Frontal cortex (tissue), 4 donors: Measurements from ENCODE around the gene CBLN3. TPM values are rescaled to one million over a fixed set of nuclear protein-coding genes. Genes with fewer than 3 reads are reported as not detected.

ENCODE experiments used
- DNase-seq, 2 donors: peaks; one replicate each; pipeline ENCODE4 v3.0.0; 2012; ENCODE audit warnings: low spot score in 2 of 2
- FAIRE-seq: peaks from 2 replicates; lab custom pipeline; 2012; peaks lifted over from hg19 to GRCh38; lab: Jason Lieb, UNC
- total RNA-seq: library from RNA; depleted of rRNA; stranded (reverse); fragments of >200 nt; gene quantifications from one replicate; pipeline ENCODE4 v1.2.3, GENCODE V29; 2014
- donor health status: control.
- donor health status: control.
- donor health status: control.

The CBLN3 gene
- total RNA-seq, 1 donor from 2014 or later = not detected

DNA sequence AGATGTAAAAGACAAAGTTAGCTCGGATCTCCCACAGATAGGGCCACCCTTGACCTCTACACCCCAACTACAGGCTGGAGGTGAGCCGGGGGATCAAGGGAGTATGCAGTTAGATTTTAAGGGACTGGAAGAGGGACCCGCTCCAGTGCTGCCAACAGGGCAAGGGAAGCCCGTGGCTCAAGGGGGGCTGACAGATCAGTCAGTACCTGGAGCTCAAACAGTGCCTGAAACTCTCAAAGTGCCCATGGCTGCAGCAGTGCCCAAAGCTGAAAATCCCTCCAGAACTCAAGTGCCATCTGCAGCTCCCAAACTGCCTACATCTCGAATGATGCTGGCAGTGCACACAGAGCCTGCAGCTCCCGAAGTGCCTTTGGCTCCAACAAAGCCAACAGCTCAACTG is 20.3 kb downstream of the CBLN3 start:
- FAIRE-seq (no peak), DNase-seq (no peak)

DNA sequence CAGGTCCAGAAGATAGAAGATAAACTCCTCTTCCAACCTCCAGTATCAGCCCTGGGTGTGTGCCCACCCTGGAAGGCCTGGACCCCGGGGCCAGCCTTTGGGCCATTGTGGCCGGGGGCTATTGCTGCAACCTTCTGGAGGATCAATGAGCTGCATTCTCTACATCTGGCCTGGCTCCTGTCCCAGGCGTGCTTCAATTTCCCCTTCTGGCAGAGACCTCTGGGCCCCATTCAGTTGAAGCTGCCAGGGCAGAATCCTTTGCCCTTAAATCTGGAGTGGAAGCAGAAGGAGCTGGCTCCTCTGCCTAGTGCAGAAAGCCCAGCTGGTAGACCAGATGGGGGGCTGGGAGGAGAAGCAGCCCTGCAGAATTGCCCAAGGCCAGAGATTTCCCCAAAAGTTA is 20.7 kb downstream of the CBLN3 start:
- no peak for DNase-seq

DNA sequence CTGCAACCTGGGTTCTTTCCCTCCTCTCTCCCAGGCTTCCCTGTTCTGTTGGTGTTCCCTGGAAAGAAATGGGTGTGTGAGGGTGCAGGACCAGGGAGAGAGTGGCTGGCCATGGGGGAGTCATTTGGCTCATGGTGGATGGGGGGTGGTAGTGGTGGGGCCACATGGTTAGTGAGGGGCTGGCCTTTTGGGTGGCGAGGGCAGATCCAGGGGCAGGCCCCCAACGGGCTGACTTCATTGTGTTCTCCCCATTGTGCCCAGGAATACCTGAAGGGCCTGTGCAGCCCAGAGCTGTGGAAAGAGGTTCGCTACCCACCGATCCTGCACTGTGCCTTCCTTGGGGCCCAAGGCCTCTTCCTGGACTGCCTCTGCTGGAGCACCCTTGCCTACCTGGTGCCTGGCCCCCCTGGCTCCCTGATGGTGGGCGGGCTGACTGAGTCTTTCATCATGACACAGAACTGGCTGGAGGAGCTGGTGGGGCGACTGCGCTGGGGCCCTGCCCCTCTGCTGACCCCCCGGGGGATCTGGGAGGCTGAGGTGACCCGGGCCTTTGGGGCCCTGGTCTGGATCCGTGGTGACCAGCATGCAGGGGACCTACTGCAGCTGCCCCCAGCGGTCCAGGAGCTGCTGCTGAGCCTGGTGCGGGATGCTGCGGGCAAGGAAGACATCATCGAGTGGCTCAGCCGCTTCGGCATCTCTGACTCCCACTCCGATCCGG is 21.7 kb downstream of the CBLN3 start:
- DNase-seq (no peak), FAIRE-seq (no peak)

More for the DNA sequence above, 20.7 kb downstream of the CBLN3 start:
- FAIRE-seq = no peak

DNA sequence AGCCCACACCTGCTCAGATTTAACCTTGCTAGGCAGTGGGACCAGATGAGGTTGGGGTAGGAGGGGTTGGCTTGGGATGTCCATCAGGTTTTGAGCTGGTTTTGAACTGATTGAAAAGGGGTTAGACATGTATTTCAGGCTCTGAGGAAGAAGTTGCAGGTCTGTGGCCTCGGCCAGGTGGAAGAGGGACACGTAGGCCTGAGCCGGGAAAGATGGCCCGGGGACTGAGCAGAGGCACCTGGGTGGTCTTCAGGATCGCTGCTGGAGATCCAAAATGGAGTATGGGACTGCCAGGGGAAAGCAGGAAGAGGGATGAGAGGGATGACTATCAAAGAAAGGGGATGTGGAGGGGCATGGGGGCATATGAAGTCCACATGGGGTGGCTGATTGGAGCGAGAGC is 23.1 kb downstream of the CBLN3 start:
- no peak for FAIRE-seq
- no peak for DNase-seq

DNA sequence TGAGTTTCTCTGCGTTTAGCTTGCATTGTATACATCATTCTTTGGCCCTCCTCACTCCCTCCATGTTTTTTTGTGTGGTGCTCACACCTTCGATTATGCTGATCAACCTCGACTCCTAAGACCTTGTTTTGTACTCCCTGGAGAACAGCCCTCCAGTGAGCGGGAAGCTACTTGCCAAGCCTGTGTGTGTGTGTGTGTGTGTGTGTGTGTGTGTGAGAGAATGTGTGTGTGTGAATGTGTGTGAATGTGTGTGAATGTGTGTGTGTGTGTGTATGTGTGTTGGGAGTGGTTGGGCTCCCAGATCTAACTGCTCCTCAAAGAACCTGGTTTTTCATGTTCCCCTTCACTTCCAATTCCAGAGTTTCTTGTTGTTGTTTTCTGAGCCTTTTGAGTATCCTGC is 24.7 kb downstream of the CBLN3 start:
- DNase-seq (no peak), FAIRE-seq (no peak)

DNA sequence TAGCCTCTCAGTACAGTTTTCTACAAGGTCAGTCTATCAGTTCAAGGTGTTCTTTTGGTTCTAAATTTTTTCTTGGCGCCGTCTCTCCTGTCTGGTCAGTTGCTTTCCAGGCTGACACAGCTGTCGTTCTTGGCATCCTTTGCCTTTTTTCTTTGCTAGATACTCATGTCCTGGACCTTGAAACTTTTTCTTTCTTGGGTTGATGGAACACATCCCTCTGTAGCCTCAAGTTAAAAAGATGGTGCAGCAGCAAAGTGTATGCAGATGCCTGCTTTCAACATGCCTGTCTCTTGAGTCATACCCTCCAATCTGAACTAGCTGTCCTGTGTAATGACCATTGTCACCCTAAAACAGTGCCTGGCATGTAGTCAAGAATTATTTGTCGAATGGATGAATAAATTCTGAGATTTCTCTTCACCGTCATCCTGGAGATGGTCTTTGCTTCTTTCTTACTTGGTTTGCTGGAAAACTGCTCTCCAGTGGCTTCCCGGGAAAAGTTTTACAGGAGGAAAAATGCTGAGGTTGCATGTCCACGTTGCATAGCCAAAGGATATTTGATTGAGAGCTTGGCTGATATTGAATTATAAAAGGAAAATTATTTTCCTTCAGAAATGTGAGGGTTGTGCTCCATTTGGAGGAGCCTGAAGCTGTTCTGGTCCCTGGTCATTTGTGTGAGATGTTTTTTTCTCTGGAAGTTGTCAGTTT is 26.0 kb downstream of the CBLN3 start:
- DNase-seq = no peak
- FAIRE-seq = no peak

DNA sequence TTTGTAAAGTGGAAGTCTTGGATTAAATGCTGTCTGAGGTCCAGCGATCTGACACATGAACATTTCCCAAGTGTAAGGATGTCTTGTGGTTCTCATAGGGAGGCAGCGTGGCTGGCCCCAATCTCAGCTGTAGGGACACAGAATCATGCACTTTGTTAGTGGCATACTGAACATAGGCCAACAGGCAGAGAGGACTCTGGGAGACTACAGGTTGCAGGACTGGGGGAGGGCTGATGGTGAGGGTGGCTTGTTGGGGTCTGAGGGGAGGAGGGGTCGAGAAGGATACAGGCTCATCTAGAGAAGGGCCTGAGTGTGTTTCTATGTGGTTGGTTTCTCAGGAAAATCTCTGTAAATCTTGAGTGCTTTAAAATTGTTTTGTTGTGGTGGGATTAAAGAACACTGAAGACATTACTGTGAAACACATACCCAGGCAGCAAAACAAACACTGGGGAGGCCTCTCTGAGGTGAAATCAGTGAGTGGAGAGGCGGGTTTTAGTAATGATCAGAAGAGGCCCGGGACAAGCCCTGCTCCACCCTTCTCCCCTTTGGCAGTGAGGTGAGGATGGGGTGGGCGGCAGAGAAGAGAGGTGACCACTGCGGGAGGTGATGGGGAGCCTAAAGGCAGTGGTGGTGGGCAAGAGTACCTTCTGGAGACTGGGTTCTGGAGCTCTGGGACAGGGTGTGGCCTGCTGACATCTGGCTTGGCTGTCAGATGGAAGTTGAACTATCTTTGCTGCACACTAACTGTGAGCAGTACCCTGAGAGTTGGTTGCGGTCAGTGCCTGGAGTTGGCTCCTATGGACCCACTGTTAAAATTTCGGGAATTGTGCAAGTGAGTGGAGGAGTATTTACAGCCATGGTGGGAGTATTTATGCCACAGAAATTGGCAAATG is 27.4 kb downstream of the CBLN3 start:
- FAIRE-seq (no peak), DNase-seq (no peak)

DNA sequence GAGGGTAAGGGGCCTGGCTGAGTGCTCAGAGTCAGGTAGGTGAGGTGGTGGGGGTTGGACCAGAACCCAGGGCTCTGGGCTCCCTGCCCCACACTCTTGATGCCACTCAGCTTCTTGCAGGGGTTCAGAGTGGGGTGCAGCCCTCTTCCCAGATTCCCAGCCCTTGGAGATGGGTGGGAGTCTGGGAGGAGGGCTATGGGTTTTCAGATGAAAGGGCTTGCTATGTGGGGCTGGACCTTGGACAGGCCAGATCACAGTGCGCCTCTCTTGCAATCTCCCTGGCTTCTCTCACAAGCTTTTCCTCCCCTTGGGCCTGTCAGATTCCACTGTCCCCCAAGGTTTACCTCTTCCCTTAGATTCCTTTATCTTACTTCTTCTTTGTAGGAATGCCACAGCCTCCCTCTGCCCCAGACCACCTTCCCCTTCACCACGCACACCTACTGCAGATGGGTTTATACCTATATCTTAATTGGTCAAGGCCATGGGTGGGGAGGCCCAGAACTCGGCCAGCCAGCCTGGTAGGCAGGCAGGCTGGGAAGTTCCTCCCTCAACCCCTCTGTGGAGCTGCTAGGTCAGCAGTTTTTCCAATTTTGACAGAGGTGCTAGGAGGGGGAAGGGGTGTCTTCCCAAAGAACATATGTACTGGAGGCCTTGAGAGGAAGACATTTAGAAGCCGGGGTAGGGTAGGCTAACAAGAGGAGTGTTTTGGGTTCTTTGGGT is 29.3 kb downstream of the CBLN3 start:
- no peak for FAIRE-seq
- DNase-seq = no peak

DNA sequence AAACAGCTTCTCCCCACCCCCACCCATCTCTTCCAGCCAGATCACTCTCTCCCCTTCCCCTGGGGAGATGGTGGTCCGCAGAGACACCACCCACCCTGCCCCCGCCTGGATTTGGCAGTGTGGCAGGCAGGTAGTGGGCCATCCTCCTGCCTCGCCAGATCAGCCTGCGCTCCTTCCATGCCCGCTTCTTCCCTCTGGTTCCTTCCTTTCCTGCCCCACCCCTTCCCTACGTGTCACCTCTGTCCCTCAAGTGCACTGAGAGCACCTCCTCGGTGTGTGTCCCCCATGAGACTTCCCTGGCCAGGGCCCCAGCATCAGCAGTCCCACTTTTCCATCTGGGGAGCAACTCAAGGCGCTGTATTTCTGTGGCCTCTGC is 30.0 kb downstream of the CBLN3 start:
- FAIRE-seq (no peak), DNase-seq (no peak)

DNA sequence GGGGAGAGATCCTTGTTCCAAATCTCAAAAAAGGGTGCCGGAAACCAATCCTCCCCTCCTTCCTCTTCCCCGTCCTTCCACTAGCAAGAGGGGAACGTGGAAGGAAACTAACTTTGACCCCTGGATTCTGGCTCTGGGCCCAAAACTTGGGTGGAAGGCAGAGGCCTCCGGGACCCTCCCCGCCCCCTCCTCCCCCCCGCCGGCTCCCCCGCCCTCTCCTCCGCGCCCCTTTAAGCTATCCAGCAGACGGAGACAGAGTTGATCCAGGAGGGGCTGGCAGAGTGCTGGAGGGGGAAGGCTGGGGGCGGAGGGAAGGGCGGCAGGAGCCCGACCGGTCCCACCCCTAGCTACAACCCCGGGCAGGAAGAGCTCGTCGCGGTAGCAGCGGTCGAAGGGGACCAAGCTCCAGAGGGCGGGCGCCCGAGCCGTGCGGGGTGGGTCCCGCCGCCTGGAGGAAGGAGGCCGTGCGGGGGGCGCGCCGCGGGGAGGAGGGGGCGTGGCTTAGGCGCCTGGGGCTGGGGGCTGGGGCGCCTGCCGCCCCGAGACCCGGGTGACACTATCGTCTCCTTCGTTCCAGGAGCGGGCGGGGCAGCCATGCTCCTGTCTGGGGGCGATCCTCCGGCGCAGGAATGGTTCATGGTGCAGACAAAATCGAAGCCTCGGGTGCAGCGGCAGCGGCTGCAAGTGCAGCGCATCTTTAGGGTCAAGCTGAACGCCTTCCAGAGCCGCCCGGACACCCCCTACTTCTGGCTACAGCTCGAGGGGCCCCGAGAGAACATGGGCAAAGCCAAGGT is 30.6 kb downstream of the CBLN3 start, which contains the start of gene NYNRIN:
Gene NYNRIN (plus strand): TSS at position 351 of the 794 bp plus-strand sequence. CDS start 244 bp downstream, at position 595.
- DNase-seq (peak; percentile 44 to 55), FAIRE-seq (no peak)

DNA sequence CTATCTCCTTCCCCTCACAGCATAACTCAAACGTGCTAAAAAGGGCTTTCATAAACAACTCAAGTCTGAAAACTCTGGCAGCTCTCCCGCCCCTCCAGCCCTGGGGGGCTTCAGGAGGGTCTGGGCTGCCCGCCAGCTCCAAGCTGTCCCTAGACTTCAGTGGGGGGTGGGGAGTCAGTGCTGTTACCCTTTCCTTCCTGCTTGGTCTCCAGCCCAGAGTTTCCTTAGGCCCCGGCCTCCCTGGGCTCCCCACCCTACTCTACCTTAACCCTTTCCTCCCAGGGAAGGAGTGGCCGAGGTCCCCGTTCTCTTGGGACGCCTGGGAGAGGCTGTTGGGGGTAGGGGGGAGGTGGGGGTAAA is 31.2 kb downstream of the CBLN3 start:
- no peak for FAIRE-seq

DNA sequence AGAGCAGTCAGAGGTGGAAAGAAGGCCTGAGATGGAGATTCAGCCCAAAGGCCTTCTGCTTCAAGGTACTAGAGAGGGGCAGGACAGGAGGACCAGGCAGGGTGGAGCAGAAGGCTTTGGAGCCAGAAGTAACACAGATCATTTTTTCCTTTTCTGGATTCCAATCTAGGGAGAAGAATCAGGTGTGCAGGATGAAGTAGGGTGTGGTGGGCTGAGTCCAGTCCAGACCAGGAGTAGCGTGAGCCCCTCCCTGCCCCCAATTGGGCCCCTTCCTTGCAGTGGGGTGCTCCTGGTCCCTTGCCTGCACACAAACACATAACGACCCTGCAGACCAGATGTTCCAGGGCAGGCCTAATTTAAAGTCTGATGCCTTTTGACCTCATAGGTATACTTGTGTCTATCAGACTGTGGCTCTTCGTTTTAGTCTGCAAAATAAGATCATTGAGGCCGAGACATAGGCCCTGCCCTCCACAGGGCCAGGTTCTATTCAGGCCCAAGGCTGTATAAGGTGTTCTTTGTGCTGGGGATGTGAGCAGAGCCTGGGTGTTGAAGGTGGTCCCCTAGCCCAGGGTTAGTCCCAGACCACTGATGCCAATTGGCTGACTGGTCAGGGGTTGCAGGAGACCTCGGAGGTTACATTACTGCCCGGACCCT is 31.7 kb downstream of the CBLN3 start:
- DNase-seq = no peak

More for the DNA sequence above, 31.2 kb downstream of the CBLN3 start:
- DNase-seq = no peak

DNA sequence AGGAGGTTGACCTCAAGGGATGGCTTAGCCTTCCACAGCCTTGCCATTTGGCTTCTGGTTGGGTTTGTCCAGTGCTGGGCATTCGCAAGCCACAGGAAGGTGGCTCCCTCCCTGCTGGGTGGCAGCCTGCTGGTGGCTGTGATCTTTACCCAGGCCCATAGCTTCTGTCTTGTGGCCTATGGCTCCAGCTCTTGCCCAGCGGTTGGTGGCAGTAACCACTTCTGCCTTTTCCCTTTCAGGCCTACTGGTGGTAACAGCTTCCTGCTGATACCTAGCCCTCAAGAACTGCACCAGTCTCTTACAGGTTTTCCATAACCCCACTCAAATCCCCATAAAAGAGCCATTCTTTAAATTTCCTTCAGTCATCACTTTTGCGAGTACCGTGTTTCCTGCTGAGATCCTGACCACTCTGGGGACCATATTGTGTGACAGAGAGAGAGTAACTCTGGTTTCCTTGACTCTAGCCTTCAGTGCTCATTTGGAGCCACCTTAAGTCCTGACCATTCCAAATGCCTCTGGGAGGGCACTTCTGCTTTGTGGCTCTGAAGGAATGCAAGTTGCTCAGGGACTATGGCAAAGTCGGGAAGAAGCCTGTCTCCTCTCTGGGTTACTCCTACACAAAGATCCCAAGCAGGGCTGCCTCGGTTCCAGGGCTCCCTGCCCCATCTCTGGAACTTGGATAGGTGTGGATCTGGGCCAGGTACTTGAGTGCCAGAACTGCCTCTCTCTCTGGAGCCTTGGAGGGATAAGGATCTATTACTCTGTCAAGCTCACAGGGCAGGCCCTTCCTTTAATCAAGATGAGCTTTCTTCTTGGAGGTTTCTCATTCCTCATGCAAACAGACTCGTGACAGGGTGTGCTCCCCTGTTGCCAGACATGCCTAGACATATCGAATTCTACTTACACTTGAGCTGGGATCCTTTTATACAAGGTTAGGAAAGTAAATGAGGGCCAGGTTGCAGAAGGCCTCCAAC is 33.6 kb downstream of the CBLN3 start:
- no peak for FAIRE-seq

More for the DNA sequence above, 31.7 kb downstream of the CBLN3 start:
- FAIRE-seq = no peak

DNA sequence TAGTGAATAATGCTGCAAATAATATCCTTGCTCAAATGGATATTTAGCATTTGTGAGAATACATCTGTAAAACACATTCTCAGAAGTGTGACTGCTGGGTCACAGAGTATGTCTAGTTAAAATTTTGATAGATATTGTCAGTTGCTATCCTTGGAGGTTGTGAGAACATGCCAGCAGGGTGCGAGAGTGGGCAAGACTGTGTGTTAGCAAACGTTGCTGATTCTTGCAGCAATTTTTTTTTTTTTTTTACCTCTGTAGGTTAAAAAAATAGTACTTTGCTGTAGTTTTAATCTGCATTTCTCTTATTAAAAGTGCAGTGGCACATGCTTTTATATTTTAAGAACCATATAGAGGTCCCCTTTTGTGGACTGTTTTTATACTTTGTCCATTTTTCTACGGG is 35.2 kb downstream of the CBLN3 start:
- DNase-seq (no peak), FAIRE-seq (no peak)

More for the DNA sequence above, 33.6 kb downstream of the CBLN3 start:
- DNase-seq = no peak

DNA sequence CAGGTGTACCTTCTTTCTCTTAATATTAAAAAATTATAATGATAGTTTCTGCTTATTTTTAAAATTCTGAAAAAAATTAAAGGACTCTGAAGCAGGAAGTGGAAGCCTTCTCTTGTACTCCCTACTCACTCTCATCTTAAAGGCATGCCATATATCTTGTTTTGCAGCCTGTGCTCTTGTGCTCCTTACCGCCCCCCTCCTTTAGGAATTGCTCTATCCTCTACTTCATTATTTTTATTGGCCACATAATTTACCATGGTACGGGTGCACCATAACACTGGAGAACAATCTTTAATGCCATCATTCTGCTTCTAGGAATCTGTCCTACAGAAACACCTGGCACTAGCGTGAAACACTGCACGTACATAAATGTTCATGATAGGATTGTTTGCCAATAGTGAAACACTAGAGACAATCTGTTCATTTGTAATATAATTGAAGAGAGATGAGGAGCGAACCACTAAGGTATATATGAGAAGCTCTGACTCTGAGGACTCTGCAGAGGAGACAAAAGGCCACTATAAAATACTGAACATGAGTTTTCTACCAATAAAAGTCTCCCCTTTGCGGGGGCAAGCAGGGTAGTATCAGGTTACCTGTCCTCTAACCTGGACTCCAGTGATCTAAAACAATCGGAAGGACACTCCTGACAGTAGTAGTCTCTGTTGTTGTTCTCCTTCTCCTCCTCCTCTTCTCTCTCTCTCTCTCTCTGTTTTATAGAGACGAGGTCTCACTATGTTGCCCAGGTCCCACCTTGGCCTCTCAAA is 37.0 kb downstream of the CBLN3 start:
- no peak for DNase-seq
- no peak for FAIRE-seq

DNA sequence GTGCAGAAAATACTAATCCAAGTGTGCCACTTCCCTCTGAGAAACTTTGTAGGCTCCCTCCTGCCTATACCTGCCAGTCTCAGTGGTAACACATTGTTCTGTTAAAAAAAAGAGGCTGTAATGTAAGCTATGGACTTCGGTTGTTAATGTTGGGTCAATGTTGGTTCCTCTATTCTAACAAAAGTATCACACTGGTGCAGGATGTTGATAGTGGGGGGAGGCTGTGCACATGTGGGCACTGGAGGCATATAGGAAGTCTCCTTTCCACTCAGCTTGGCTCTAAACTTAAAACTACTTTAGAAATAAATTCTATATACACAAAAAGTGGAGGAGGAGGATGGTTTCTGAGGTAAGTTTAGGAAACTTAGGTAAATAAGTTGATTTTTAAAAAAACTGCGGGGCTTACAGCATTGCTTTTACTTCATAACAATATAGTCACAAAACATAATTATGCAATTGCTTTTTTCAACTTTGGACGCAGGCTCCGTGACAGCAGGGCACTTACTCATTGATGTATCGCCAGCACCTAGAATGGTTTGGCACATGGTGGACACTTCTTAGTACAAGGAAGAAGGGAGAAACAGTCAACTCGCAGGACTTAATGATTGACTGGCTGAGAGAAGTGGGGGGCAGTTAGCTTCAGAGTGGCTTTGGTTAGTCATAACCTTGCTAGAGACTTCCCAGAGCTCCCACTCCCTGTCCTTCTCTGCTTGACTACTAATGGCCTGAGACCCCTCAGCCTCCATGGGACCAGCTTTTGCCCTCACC is 38.6 kb downstream of the CBLN3 start:
- no peak for DNase-seq
- no peak for FAIRE-seq
